Neutrophil (primary cell): ENCODE measurements around the gene WIPF2.

Experiments
- H3K27ac ChIP-seq: fragments of 200-600 bp; sonication (generic); 2 replicates; pipeline ENCODE4 v1.5.1; 2016; ENCODE audit warnings: mild to moderate bottlenecking, moderate library complexity
- H3K27me3 ChIP-seq: fragments of 200-600 bp; sonication (generic); 2 replicates; pipeline ENCODE4 v1.6.0; 2016; ENCODE audit warnings: mild to moderate bottlenecking
- H3K36me3 ChIP-seq: fragments of 200-600 bp; sonication (generic); 2 replicates; pipeline ENCODE4 v1.5.1; 2017
- H3K4me1 ChIP-seq, 2 experiments: fragments of 200-600 bp in 1 of 2; sonication (generic) in 1 of 2; 1 replicate in 1 of 2; 2 replicates in 1 of 2; pipeline versions ENCODE4 v1.5.1 to v1.6.1; 2013 to 2016; ENCODE audit warnings: low read depth in 1 of 2, low read length in 1 of 2, mild to moderate bottlenecking in 1 of 2, moderate library complexity in 1 of 2; ENCODE audit not compliant: control insufficient read depth in 1 of 2, insufficient read depth in 1 of 2
- H3K4me3 ChIP-seq, 2 experiments: fragments of 200-600 bp in 1 of 2; sonication (generic) in 1 of 2; 1 replicate in 1 of 2; 2 replicates in 1 of 2; pipeline ENCODE4 v1.5.1; 2013 to 2016; ENCODE audit warnings: low read depth in 1 of 2, low read length in 1 of 2, mild to moderate bottlenecking in 1 of 2, moderate library complexity in 1 of 2
- H3K9me3 ChIP-seq: fragments of 200-600 bp; sonication (generic); 2 replicates; pipeline ENCODE4 v1.5.1; 2016
- CTCF ChIP-seq: fragments of 200-600 bp; sonication (generic); IDR thresholded peaks from 2 replicates; pipeline ENCODE4 v1.5.1; 2016; ENCODE audit warnings: antibody characterized with exemption

The WIPF2 gene

GRCh38 chr17:40330850-40331470, 111.9 kb downstream of the WIPF2 start:
- no peaks in the 10 kb centered on the region for H3K27me3 ChIP-seq
- no peak for TF ChIP-seq CTCF
- peak overlapping the region; percentile 98 for H3K27ac ChIP-seq
- H3K4me1 ChIP-seq: peaks cover 100% of the 10 kb centered on the region in 2 experiments
- H3K4me3 ChIP-seq: peak overlapping the region; percentile 88 to 91
- H3K36me3 ChIP-seq: peaks cover 20% of the 10 kb centered on the region
- no peaks in the 10 kb centered on the region for H3K9me3 ChIP-seq

DNA sequence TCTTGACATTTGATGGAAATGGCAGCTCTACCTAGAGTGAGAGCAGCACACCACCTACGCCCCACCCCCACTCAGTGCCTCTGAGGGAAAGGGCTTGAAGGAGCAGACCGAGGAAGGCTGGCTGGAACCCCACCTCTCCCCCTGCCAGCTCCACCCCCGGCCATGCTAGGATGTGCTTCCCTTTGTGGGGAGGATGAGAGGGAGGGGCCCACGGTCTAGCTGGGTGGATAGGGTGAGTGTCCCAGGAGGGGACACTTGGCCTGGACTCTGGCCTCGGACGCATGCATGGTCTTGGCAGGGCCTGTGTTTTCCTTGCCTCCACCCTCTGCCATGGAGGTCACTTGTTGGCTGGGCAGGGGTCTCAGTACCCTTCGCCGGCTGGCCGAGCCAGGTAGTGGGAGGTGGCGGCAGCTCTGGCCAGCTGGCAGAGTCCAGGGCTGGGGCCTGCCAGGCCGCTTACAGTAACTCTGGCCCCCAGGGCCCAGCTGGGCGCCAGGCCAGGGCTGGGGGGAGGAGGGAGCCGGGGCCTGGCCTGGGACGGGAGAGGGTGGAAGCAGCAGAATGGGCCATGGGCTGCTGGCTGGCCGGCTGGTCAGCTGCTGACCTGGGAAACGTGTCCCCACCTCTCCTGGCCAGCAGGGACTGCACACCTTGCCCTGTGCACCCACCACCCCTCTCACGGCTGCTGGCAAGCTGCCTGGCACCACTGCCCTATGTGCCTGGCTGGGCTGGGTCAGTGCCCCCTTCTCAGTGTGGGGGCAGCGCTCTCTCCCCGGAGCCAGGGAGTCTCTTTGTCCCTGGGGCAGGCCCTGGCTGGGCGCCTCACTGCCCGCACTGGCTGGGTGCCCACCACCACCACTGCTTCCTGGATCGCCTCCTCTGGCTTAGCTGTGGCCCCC, 112.9 kb downstream of the WIPF2 start:
- H3K9me3 ChIP-seq: no peaks in the 10 kb centered on the region
- peak; percentile 8 for TF ChIP-seq CTCF
- H3K27me3 ChIP-seq: no peaks in the 10 kb centered on the region
- peaks cover 23% of the 10 kb centered on the region for H3K36me3 ChIP-seq
- H3K4me1 ChIP-seq: peaks cover 99 to 100% of the 10 kb centered on the region in 2 experiments
- H3K4me3 ChIP-seq: peak overlapping the region; percentile 88 to 91
- peak overlapping the region; percentile 98 for H3K27ac ChIP-seq
